ENCODE measurements around the gene MPHOSPH9.

Gene MPHOSPH9

GRCh38 chr12:123187637-123188036, 45.3 kb downstream of the MPHOSPH9 start:
- Histone ChIP-seq H2AK5ac (ENCODE audit: low read length, severe bottlenecking) (no peak overlapping the region), H3K36me3 (ENCODE audit: control insufficient read depth in 1 of 2, insufficient read depth in 2 of 2, low read depth in 1 of 2, low read length in 2 of 2) (peaks cover 24 to 40% of the 10 kb centered on the region in 2 experiments), H3K9me3 (ENCODE audit: control insufficient read depth, low read length) (no peaks in the 10 kb centered on the region), H2BK120ac (ENCODE audit: low read depth, low read length) (no peak overlapping the region), H3K14ac (ENCODE audit: low read length in 2 of 2) (no peak overlapping the region), H2BK5ac (ENCODE audit: low read depth, low read length, poor library complexity, severe bottlenecking) (no peak overlapping the region), H4K91ac (ENCODE audit: low read length) (no peak overlapping the region), H2AFZ (ENCODE audit: low read depth, low read length) (no peak overlapping the region), H2BK12ac (ENCODE audit: low read length in 2 of 2) (no peak overlapping the region), H3K4me2 (ENCODE audit: low read length, poor library complexity, severe bottlenecking) (no peak overlapping the region), H3K9ac (ENCODE audit: low read length) (no peak overlapping the region), H3K4me1 (ENCODE audit: control insufficient read depth, insufficient read depth, low read depth, low read length) (no peaks in the 10 kb centered on the region), H3K18ac (ENCODE audit: low read depth in 1 of 2, low read length in 2 of 2) (no peak overlapping the region), H3K4me3 (ENCODE audit: insufficient read depth in 1 of 2, low read depth in 1 of 2, low read length in 2 of 2) (no peak overlapping the region), H3K4ac (ENCODE audit: low read depth in 1 of 2, low read length in 2 of 2) (no peak overlapping the region), H2BK15ac (ENCODE audit: low read depth, poor library complexity, severe bottlenecking) (no peak overlapping the region), H3K27me3 (ENCODE audit: control insufficient read depth in 1 of 2, insufficient read depth in 1 of 2, low read length in 2 of 2) (no peaks in the 10 kb centered on the region), H4K8ac (ENCODE audit: low read length) (no peak overlapping the region), H3K79me1 (replicated peaks; ENCODE audit: low read length, poor library complexity, severe bottlenecking) (peaks cover 19% of the 10 kb centered on the region), H3K27ac (ENCODE audit: low read length, poor library complexity, severe bottlenecking) (no peak overlapping the region), H3K23ac (ENCODE audit: low read length in 2 of 2) (no peak overlapping the region)
- no peak for DNase-seq
- 96% methylated on average over 6 of the region's 6 CpGs for WGBS

- H3K27me3 ChIP-seq (ENCODE audit: control insufficient read depth in 1 of 2, insufficient read depth in 1 of 2, low read length in 2 of 2): no peaks in the 10 kb centered on the region
- H3K23ac ChIP-seq (ENCODE audit: low read length in 2 of 2): no peak overlapping the region
- H2BK5ac ChIP-seq (ENCODE audit: low read depth, low read length, poor library complexity, severe bottlenecking): no peak overlapping the region
- WGBS: over 99% methylated on average over 4 of the region's 4 CpGs
- H3K79me1 ChIP-seq (replicated peaks; ENCODE audit: low read length, poor library complexity, severe bottlenecking): peaks cover 8% of the 10 kb centered on the region
- H2AFZ ChIP-seq (ENCODE audit: low read depth, low read length): no peak overlapping the region
- H3K18ac ChIP-seq (ENCODE audit: low read depth in 1 of 2, low read length in 2 of 2): no peak overlapping the region
- H3K36me3 ChIP-seq (ENCODE audit: control insufficient read depth in 1 of 2, insufficient read depth in 2 of 2, low read depth in 1 of 2, low read length in 2 of 2): peaks cover 16 to 41% of the 10 kb centered on the region in 2 experiments
- DNase-seq: no peak
- no peak overlapping the region for H3K9ac ChIP-seq (ENCODE audit: low read length)
- H2AK5ac ChIP-seq (ENCODE audit: low read length, severe bottlenecking): no peak overlapping the region
- no peak overlapping the region for H2BK15ac ChIP-seq (ENCODE audit: low read depth, poor library complexity, severe bottlenecking)
- H3K4me2 ChIP-seq (ENCODE audit: low read length, poor library complexity, severe bottlenecking): no peak overlapping the region
- no peak overlapping the region for H4K91ac ChIP-seq (ENCODE audit: low read length)
- no peaks in the 10 kb centered on the region for H3K9me3 ChIP-seq (ENCODE audit: control insufficient read depth, low read length)
- H3K4me3 ChIP-seq (ENCODE audit: insufficient read depth in 1 of 2, low read depth in 1 of 2, low read length in 2 of 2): no peak overlapping the region
- no peak overlapping the region for H2BK12ac ChIP-seq (ENCODE audit: low read length in 2 of 2)
- no peak overlapping the region for H2BK120ac ChIP-seq (ENCODE audit: low read depth, low read length)
- H3K4ac ChIP-seq (ENCODE audit: low read depth in 1 of 2, low read length in 2 of 2): no peak overlapping the region
- no peak overlapping the region for H3K14ac ChIP-seq (ENCODE audit: low read length in 2 of 2)
- no peaks in the 10 kb centered on the region for H3K4me1 ChIP-seq (ENCODE audit: control insufficient read depth, insufficient read depth, low read depth, low read length)
- no peak overlapping the region for H3K27ac ChIP-seq (ENCODE audit: low read length, poor library complexity, severe bottlenecking)
- no peak overlapping the region for H4K8ac ChIP-seq (ENCODE audit: low read length)
These were observed 52.8 kb downstream of the MPHOSPH9 start for GRCh38 chr12:123180171-123180570.

GRCh38 chr12:123171967-123172366, 61.0 kb downstream of the MPHOSPH9 start:
- H2BK15ac ChIP-seq (ENCODE audit: low read depth, poor library complexity, severe bottlenecking): no peak overlapping the region
- no peak overlapping the region for H3K9ac ChIP-seq (ENCODE audit: low read length)
- H3K9me3 ChIP-seq (ENCODE audit: control insufficient read depth, low read length): no peaks in the 10 kb centered on the region
- WGBS: 83% methylated on average over 3 of the region's 5 CpGs
- H2AFZ ChIP-seq (ENCODE audit: low read depth, low read length): no peak overlapping the region
- no peak overlapping the region for H2BK120ac ChIP-seq (ENCODE audit: low read depth, low read length)
- H3K27me3 ChIP-seq (ENCODE audit: control insufficient read depth in 1 of 2, insufficient read depth in 1 of 2, low read length in 2 of 2): no peaks in the 10 kb centered on the region
- peaks cover 14% of the 10 kb centered on the region for H3K79me1 ChIP-seq (replicated peaks; ENCODE audit: low read length, poor library complexity, severe bottlenecking)
- H2AK5ac ChIP-seq (ENCODE audit: low read length, severe bottlenecking): no peak overlapping the region
- DNase-seq: no peak
- H2BK12ac ChIP-seq (ENCODE audit: low read length in 2 of 2): no peak overlapping the region
- H3K4me1 ChIP-seq (ENCODE audit: control insufficient read depth, insufficient read depth, low read depth, low read length): no peaks in the 10 kb centered on the region
- no peak overlapping the region for H3K27ac ChIP-seq (ENCODE audit: low read length, poor library complexity, severe bottlenecking)
- H4K91ac ChIP-seq (ENCODE audit: low read length): no peak overlapping the region
- no peak overlapping the region for H3K4ac ChIP-seq (ENCODE audit: low read depth in 1 of 2, low read length in 2 of 2)
- no peak overlapping the region for H3K18ac ChIP-seq (ENCODE audit: low read depth in 1 of 2, low read length in 2 of 2)
- H3K36me3 ChIP-seq (ENCODE audit: control insufficient read depth in 1 of 2, insufficient read depth in 2 of 2, low read depth in 1 of 2, low read length in 2 of 2): peaks cover 3 to 24% of the 10 kb centered on the region in 2 experiments
- H3K4me3 ChIP-seq (ENCODE audit: insufficient read depth in 1 of 2, low read depth in 1 of 2, low read length in 2 of 2): no peak overlapping the region
- H3K23ac ChIP-seq (ENCODE audit: low read length in 2 of 2): no peak overlapping the region
- H3K14ac ChIP-seq (ENCODE audit: low read length in 2 of 2): no peak overlapping the region
- H4K8ac ChIP-seq (ENCODE audit: low read length): no peak overlapping the region
- H2BK5ac ChIP-seq (ENCODE audit: low read depth, low read length, poor library complexity, severe bottlenecking): no peak overlapping the region
- H3K4me2 ChIP-seq (ENCODE audit: low read length, poor library complexity, severe bottlenecking): no peak overlapping the region

- H4K91ac ChIP-seq (ENCODE audit: low read length): no peak overlapping the region
- no peak overlapping the region for H2AK5ac ChIP-seq (ENCODE audit: low read length, severe bottlenecking)
- H2BK5ac ChIP-seq (ENCODE audit: low read depth, low read length, poor library complexity, severe bottlenecking): no peak overlapping the region
- DNase-seq: no peak
- H3K18ac ChIP-seq (ENCODE audit: low read depth in 1 of 2, low read length in 2 of 2): no peak overlapping the region
- H3K14ac ChIP-seq (ENCODE audit: low read length in 2 of 2): no peak overlapping the region
- H2BK12ac ChIP-seq (ENCODE audit: low read length in 2 of 2): no peak overlapping the region
- no peak overlapping the region for H3K4ac ChIP-seq (ENCODE audit: low read depth in 1 of 2, low read length in 2 of 2)
- H2AFZ ChIP-seq (ENCODE audit: low read depth, low read length): no peak overlapping the region
- H3K27me3 ChIP-seq (ENCODE audit: control insufficient read depth in 1 of 2, insufficient read depth in 1 of 2, low read length in 2 of 2): no peaks in the 10 kb centered on the region
- H3K36me3 ChIP-seq (ENCODE audit: control insufficient read depth in 1 of 2, insufficient read depth in 2 of 2, low read depth in 1 of 2, low read length in 2 of 2): peaks cover 0 to 34% of the 10 kb centered on the region in 2 experiments
- H2BK15ac ChIP-seq (ENCODE audit: low read depth, poor library complexity, severe bottlenecking): no peak overlapping the region
- no peak overlapping the region for H3K27ac ChIP-seq (ENCODE audit: low read length, poor library complexity, severe bottlenecking)
- H3K79me1 ChIP-seq (replicated peaks; ENCODE audit: low read length, poor library complexity, severe bottlenecking): peaks cover 8% of the 10 kb centered on the region
- no peak overlapping the region for H3K23ac ChIP-seq (ENCODE audit: low read length in 2 of 2)
- no peak overlapping the region for H3K9ac ChIP-seq (ENCODE audit: low read length)
- 100% methylated on average over 1 of the region's 2 CpGs for whole genome bisulfite sequencing
- no peak overlapping the region for H4K8ac ChIP-seq (ENCODE audit: low read length)
- H3K4me1 ChIP-seq (ENCODE audit: control insufficient read depth, insufficient read depth, low read depth, low read length): peaks cover 9% of the 10 kb centered on the region
- H3K4me2 ChIP-seq (ENCODE audit: low read length, poor library complexity, severe bottlenecking): no peak overlapping the region
- no peak overlapping the region for H3K4me3 ChIP-seq (ENCODE audit: insufficient read depth in 1 of 2, low read depth in 1 of 2, low read length in 2 of 2)
- H2BK120ac ChIP-seq (ENCODE audit: low read depth, low read length): no peak overlapping the region
- H3K9me3 ChIP-seq (ENCODE audit: control insufficient read depth, low read length): no peaks in the 10 kb centered on the region
These were observed 65.6 kb downstream of the MPHOSPH9 start for GRCh38 chr12:123167329-123167728.
